Measurements from ENCODE around the gene C8B.

C8B gene

GRCh38 chr1:56986397-56986796, 20.6 kb upstream of the C8B start:
- H3K9me3 ChIP-seq (ENCODE audit: insufficient read depth, low read depth, low read length), result no peaks in the 10 kb centered on the region
- no peak for DNase-seq
- H4K8ac ChIP-seq (ENCODE audit: low read depth, low read length), result no peak overlapping the region
- H3K4me3 ChIP-seq (ENCODE audit: low read depth, low read length), result no peak overlapping the region
- H3K79me2 ChIP-seq (ENCODE audit: control insufficient read depth, insufficient read depth, low read length, poor library complexity), result no peaks in the 10 kb centered on the region
- no peak overlapping the region for H2AFZ ChIP-seq (ENCODE audit: insufficient read depth, low read length, poor library complexity)
- no peaks in the 10 kb centered on the region for H3K36me3 ChIP-seq (ENCODE audit: control insufficient read depth in 1 of 2, insufficient read depth in 2 of 2, low read length in 2 of 2)
- no peak overlapping the region for H2BK12ac ChIP-seq (ENCODE audit: low read length)
- no peak overlapping the region for H3K4me2 ChIP-seq (ENCODE audit: low read length)
- no peaks in the 10 kb centered on the region for H3K27me3 ChIP-seq (ENCODE audit: insufficient read depth, low read length)
- no peak overlapping the region for H3K4ac ChIP-seq (ENCODE audit: low read depth, low read length)
- H3K4me1 ChIP-seq (ENCODE audit: control insufficient read depth in 1 of 2, insufficient read depth in 2 of 2, low read length in 2 of 2), result no peaks in the 10 kb centered on the region
- H3K79me1 ChIP-seq (ENCODE audit: low read length), result no peaks in the 10 kb centered on the region
- WGBS (ENCODE audit: extremely low coverage, insufficient coverage, insufficient read length), result no CpG with 5 or more reads among the region's 2 CpGs
- no peak overlapping the region for H3K23ac ChIP-seq (ENCODE audit: low read length)
- H2BK5ac ChIP-seq (ENCODE audit: low read depth, low read length, poor library complexity), result no peak overlapping the region
- no peak overlapping the region for H4K91ac ChIP-seq (ENCODE audit: low read depth, low read length)
- no peak overlapping the region for H2BK120ac ChIP-seq (ENCODE audit: insufficient read depth, low read length, poor library complexity)
- no peak overlapping the region for H3K27ac ChIP-seq (ENCODE audit: low read depth, low read length)
- H3K18ac ChIP-seq (ENCODE audit: low read length), result no peak overlapping the region
- no peak overlapping the region for H3K9ac ChIP-seq (ENCODE audit: low read length)
- H2AK5ac ChIP-seq (ENCODE audit: low read length), result no peak overlapping the region
- H4K12ac ChIP-seq (ENCODE audit: low read depth, low read length), result no peak overlapping the region
- no peak overlapping the region for H3K14ac ChIP-seq (ENCODE audit: low read length)

- Histone ChIP-seq H2AFZ (ENCODE audit: insufficient read depth, low read length, poor library complexity) (no peak overlapping the region), H3K9ac (ENCODE audit: low read length) (no peak overlapping the region), H2AK5ac (ENCODE audit: low read length) (no peak overlapping the region), H3K36me3 (ENCODE audit: control insufficient read depth in 1 of 2, insufficient read depth in 2 of 2, low read length in 2 of 2) (no peaks in the 10 kb centered on the region), H3K27ac (ENCODE audit: low read depth, low read length) (no peak overlapping the region), H2BK12ac (ENCODE audit: low read length) (no peak overlapping the region), H4K91ac (ENCODE audit: low read depth, low read length) (no peak overlapping the region), H3K4me3 (ENCODE audit: low read depth, low read length) (no peak overlapping the region), H3K4me2 (ENCODE audit: low read length) (no peak overlapping the region), H3K18ac (ENCODE audit: low read length) (no peak overlapping the region), H3K79me1 (ENCODE audit: low read length) (no peaks in the 10 kb centered on the region), H4K8ac (ENCODE audit: low read depth, low read length) (no peak overlapping the region), H3K4me1 (ENCODE audit: control insufficient read depth in 1 of 2, insufficient read depth in 2 of 2, low read length in 2 of 2) (no peaks in the 10 kb centered on the region), H4K12ac (ENCODE audit: low read depth, low read length) (no peak overlapping the region), H3K4ac (ENCODE audit: low read depth, low read length) (no peak overlapping the region), H3K14ac (ENCODE audit: low read length) (no peak overlapping the region), H3K9me3 (ENCODE audit: insufficient read depth, low read depth, low read length) (no peaks in the 10 kb centered on the region), H2BK5ac (ENCODE audit: low read depth, low read length, poor library complexity) (no peak overlapping the region), H3K23ac (ENCODE audit: low read length) (no peak overlapping the region), H3K27me3 (ENCODE audit: insufficient read depth, low read length) (no peaks in the 10 kb centered on the region), H3K79me2 (ENCODE audit: control insufficient read depth, insufficient read depth, low read length, poor library complexity) (no peaks in the 10 kb centered on the region), H2BK120ac (ENCODE audit: insufficient read depth, low read length, poor library complexity) (no peak overlapping the region)
- no peak for DNase-seq
- no CpG with 5 or more reads among the region's 2 CpGs for WGBS (ENCODE audit: extremely low coverage, insufficient coverage, insufficient read length)
Observed at GRCh38 chr1:56985857-56986256, 20.0 kb upstream of the C8B start.

- H3K27me3 ChIP-seq (ENCODE audit: insufficient read depth, low read length), result no peaks in the 10 kb centered on the region
- no peak overlapping the region for H4K91ac ChIP-seq (ENCODE audit: low read depth, low read length)
- H2BK12ac ChIP-seq (ENCODE audit: low read length), result no peak overlapping the region
- no peak overlapping the region for H4K12ac ChIP-seq (ENCODE audit: low read depth, low read length)
- no peaks in the 10 kb centered on the region for H3K4me1 ChIP-seq (ENCODE audit: control insufficient read depth in 1 of 2, insufficient read depth in 2 of 2, low read length in 2 of 2)
- H2AK5ac ChIP-seq (ENCODE audit: low read length), result no peak overlapping the region
- H3K18ac ChIP-seq (ENCODE audit: low read length), result no peak overlapping the region
- H3K27ac ChIP-seq (ENCODE audit: low read depth, low read length), result no peak overlapping the region
- H3K14ac ChIP-seq (ENCODE audit: low read length), result no peak overlapping the region
- no peak overlapping the region for H4K8ac ChIP-seq (ENCODE audit: low read depth, low read length)
- no peak overlapping the region for H3K9ac ChIP-seq (ENCODE audit: low read length)
- WGBS (ENCODE audit: extremely low coverage, insufficient coverage, insufficient read length), result no CpG with 5 or more reads among the region's 6 CpGs
- no peak overlapping the region for H3K23ac ChIP-seq (ENCODE audit: low read length)
- H3K4ac ChIP-seq (ENCODE audit: low read depth, low read length), result no peak overlapping the region
- no peaks in the 10 kb centered on the region for H3K79me1 ChIP-seq (ENCODE audit: low read length)
- DNase-seq, result no peak
- H3K9me3 ChIP-seq (ENCODE audit: insufficient read depth, low read depth, low read length), result no peaks in the 10 kb centered on the region
- no peak overlapping the region for H3K4me2 ChIP-seq (ENCODE audit: low read length)
- no peak overlapping the region for H2BK120ac ChIP-seq (ENCODE audit: insufficient read depth, low read length, poor library complexity)
- H3K4me3 ChIP-seq (ENCODE audit: low read depth, low read length), result no peak overlapping the region
- no peaks in the 10 kb centered on the region for H3K79me2 ChIP-seq (ENCODE audit: control insufficient read depth, insufficient read depth, low read length, poor library complexity)
- no peak overlapping the region for H2AFZ ChIP-seq (ENCODE audit: insufficient read depth, low read length, poor library complexity)
- no peaks in the 10 kb centered on the region for H3K36me3 ChIP-seq (ENCODE audit: control insufficient read depth in 1 of 2, insufficient read depth in 2 of 2, low read length in 2 of 2)
- no peak overlapping the region for H2BK5ac ChIP-seq (ENCODE audit: low read depth, low read length, poor library complexity)
Observed at GRCh38 chr1:56983484-56983883, 17.7 kb upstream of the C8B start.

GRCh38 chr1:56979986-56980755, 14.4 kb upstream of the C8B start:
- WGBS (ENCODE audit: extremely low coverage, insufficient coverage, insufficient read length), result no CpG with 5 or more reads among the region's 4 CpGs
- H2AK5ac ChIP-seq (ENCODE audit: low read length), result no peak overlapping the region

More at GRCh38 chr1:56979986-56980755, 14.4 kb upstream of the C8B start:
- H3K79me1 ChIP-seq (ENCODE audit: low read length), result no peaks in the 10 kb centered on the region
- no peak overlapping the region for H3K18ac ChIP-seq (ENCODE audit: low read length)
- H4K8ac ChIP-seq (ENCODE audit: low read depth, low read length), result no peak overlapping the region
- H3K9ac ChIP-seq (ENCODE audit: low read length), result no peak overlapping the region
- H3K4ac ChIP-seq (ENCODE audit: low read depth, low read length), result no peak overlapping the region
- no peak overlapping the region for H3K4me3 ChIP-seq (ENCODE audit: low read depth, low read length)
- no peak overlapping the region for H2BK120ac ChIP-seq (ENCODE audit: insufficient read depth, low read length, poor library complexity)
- no peak overlapping the region for H3K14ac ChIP-seq (ENCODE audit: low read length)
- no peak overlapping the region for H2BK12ac ChIP-seq (ENCODE audit: low read length)
- H3K9me3 ChIP-seq (ENCODE audit: insufficient read depth, low read depth, low read length), result no peaks in the 10 kb centered on the region
- H2AFZ ChIP-seq (ENCODE audit: insufficient read depth, low read length, poor library complexity), result no peak overlapping the region
- no peaks in the 10 kb centered on the region for H3K4me1 ChIP-seq (ENCODE audit: control insufficient read depth in 1 of 2, insufficient read depth in 2 of 2, low read length in 2 of 2)
- H3K27ac ChIP-seq (ENCODE audit: low read depth, low read length), result no peak overlapping the region
- no peak overlapping the region for H3K4me2 ChIP-seq (ENCODE audit: low read length)
- no peak overlapping the region for H4K91ac ChIP-seq (ENCODE audit: low read depth, low read length)
- no peak overlapping the region for H2BK5ac ChIP-seq (ENCODE audit: low read depth, low read length, poor library complexity)
- H3K36me3 ChIP-seq (ENCODE audit: control insufficient read depth in 1 of 2, insufficient read depth in 2 of 2, low read length in 2 of 2), result no peaks in the 10 kb centered on the region
- no peaks in the 10 kb centered on the region for H3K27me3 ChIP-seq (ENCODE audit: insufficient read depth, low read length)
- DNase-seq, result no peak
- H3K23ac ChIP-seq (ENCODE audit: low read length), result no peak overlapping the region
- no peak overlapping the region for H4K12ac ChIP-seq (ENCODE audit: low read depth, low read length)
- H3K79me2 ChIP-seq (ENCODE audit: control insufficient read depth, insufficient read depth, low read length, poor library complexity), result no peaks in the 10 kb centered on the region

Measured in trophoblast cell (in vitro differentiated cells and primary cell).